AG09309 (cell line): ENCODE results near the gene LARGE1.

ENCODE experiments used
- DNase-seq: peaks from one replicate; pipeline ENCODE4 v3.0.0-alpha.2; 2010; ENCODE audit warnings: low read depth
- H3K4me3 ChIP-seq: 2 replicates; pipeline ENCODE4 v1.5.1; 2011; ENCODE audit warnings: mild to moderate bottlenecking, low read depth, low read length, moderate library complexity; ENCODE audit not compliant: control insufficient read depth
- TF ChIP-seq, protein P1 (sequence below): IDR thresholded peaks from 2 replicates; pipeline ENCODE4 v1.5.1; 2011; ENCODE audit warnings: mild to moderate bottlenecking, low read depth, low read length, inconsistent platforms; ENCODE audit not compliant: insufficient read depth, control insufficient read depth; ENCODE audit errors: missing control alignments

The LARGE1 gene

DNA sequence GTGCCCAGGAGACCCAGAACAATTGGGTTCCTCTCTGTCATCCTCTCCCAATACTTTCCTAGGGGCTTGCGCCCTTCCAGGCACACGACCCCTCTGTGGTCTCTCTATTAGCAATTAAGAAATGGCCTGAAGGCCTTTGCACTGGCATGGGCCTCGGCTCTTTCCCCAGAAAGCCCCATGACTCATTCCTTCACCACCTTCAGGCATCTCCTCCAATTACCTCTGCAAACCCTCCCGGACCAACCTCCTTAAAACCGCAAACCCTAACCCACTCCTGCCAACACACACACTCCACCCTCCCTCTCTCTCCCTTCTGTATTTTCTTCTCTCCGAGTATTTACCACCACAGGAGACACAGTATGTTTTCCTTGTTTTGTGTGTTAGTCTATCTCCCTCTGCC, 36.7 kb downstream of the LARGE1 start:
- TF ChIP-seq, protein P1, sequence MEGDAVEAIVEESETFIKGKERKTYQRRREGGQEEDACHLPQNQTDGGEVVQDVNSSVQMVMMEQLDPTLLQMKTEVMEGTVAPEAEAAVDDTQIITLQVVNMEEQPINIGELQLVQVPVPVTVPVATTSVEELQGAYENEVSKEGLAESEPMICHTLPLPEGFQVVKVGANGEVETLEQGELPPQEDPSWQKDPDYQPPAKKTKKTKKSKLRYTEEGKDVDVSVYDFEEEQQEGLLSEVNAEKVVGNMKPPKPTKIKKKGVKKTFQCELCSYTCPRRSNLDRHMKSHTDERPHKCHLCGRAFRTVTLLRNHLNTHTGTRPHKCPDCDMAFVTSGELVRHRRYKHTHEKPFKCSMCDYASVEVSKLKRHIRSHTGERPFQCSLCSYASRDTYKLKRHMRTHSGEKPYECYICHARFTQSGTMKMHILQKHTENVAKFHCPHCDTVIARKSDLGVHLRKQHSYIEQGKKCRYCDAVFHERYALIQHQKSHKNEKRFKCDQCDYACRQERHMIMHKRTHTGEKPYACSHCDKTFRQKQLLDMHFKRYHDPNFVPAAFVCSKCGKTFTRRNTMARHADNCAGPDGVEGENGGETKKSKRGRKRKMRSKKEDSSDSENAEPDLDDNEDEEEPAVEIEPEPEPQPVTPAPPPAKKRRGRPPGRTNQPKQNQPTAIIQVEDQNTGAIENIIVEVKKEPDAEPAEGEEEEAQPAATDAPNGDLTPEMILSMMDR: no peak
- DNase-seq: no peak
- H3K4me3 ChIP-seq: no peak overlapping the region

DNA sequence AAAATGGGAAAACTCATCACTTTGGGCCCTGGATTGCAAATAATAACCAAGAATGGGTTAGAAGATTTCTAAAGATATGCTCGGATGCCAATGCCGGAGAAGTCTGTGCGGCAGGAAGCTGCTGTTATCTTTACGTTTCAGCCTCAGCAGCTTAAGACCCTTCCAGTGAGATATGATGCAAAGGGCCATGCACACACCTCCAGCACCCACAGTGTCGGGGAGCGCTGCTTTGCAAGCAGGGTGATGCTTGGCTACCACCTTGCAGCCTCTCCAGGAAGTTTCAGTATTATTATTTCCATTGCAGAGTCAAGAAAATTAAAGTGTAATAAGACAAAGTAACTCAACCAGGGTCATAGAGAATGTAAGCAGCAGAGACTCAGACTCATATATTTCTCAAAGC, 37.3 kb downstream of the LARGE1 start:
- TF ChIP-seq, protein P1: no peak
- no peak for DNase-seq
- no peak overlapping the region for H3K4me3 ChIP-seq

DNA sequence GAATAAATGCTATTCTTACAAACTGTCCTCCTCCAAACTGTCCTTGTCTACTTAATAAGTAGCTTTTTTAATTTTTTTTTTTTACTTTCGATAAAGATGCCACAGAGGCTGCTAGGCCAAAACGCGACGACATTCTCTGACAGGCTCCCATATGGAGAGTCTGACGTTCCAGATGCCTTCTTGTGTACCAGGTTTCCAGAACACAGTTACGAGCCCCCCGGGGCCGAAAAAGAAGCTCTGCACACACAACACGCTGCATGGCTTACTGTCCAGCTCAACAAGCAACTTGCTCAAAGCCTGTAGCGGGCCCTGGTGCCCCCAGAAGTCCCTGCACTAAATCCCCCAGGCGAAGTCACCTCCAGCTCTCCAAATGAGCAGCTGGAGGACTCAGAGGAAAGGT, 39.3 kb downstream of the LARGE1 start:
- DNase-seq: no peak
- no peak overlapping the region for H3K4me3 ChIP-seq
- TF ChIP-seq, protein P1: no peak

DNA sequence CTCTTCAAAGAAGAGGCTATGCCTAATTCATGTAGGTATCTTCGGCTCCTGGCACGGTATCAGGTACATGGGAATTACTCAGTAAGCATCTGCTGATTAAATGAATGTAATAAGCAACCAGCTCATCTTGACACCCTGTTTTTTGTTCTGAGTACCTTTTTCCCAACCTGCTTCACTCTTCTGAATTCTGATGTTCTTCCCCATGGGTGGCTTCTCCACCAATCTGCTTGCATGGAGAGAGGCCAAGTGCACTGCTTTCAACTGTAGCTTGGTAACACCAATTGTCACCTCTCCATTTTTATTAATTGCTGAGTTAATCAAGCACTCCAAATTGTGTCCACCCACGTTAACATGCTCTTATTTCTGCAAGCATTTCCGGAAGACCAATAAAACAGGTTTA, 40.5 kb downstream of the LARGE1 start:
- no peak for DNase-seq
- no peak overlapping the region for H3K4me3 ChIP-seq
- TF ChIP-seq, protein P1: no peak

DNA sequence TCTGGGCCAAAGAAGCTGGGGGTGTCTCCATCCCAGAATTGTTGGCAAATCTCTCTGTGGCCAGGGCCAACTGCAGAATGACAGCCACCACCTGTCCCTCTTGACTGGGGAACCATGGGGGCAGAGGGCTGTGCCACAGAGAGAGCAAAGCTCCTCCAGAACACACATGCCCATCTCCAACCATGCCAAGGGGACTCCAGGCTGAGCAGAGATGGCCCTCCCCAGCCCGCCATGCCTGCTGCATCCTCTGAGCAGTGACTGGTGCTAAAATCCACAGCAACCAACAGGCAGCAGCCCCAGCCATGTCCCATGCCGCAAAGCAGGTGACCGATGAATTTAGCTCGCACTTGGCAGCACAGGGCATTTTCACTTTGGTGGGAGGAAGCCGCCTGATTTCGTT, 45.0 kb downstream of the LARGE1 start:
- DNase-seq: no peak
- TF ChIP-seq, protein P1: no peak
- H3K4me3 ChIP-seq: no peak overlapping the region

DNA sequence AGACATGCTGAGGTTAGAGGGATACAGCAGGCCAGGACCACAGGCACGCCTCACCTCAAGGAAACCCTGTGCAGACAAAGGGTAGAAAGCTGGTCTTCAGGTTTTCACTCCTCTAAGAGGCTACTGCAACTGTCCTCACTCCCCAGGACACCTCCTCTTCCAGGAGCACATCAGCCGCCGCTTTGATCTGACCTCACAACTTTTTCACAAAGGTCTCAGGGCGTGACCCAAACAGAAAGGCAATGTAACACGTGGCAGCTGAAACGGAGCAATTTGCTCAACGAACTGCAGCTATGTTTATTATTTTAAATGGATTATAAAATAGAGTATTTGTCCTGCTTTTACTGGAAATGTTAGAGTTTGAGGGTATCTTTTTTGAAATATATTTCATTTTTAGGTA, 46.1 kb downstream of the LARGE1 start:
- no peak for DNase-seq
- TF ChIP-seq, protein P1: no peak
- no peak overlapping the region for H3K4me3 ChIP-seq

DNA sequence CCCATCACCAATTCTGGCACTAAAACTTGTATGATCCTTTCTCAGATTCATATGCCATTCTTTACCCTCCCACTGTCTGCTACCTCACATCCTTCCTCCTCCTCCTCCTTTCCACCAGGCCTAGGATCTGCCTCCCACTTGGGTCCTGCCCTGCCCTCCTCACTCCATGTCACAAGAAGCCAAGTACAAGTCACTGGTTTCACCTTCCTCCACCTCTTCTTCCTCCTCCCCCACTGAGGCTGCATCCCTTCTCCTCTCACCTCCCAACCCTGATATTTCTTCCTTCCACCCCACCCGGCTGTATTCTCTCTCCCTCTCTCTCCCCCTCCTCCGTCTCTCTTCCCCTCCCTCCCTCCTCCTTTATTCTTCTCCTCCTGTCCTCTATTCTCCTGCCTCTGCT, 46.6 kb downstream of the LARGE1 start:
- DNase-seq: no peak

More for the DNA sequence above, 46.6 kb downstream of the LARGE1 start:
- TF ChIP-seq, protein P1: no peak
- H3K4me3 ChIP-seq: no peak overlapping the region
